OCI-LY1 (cell line): Measurements from ENCODE around the gene NME3.

Source experiments
- CTCF ChIP-seq: fragments of 200-600 bp; sonication (generic), shearing (Covaris generic); IDR thresholded peaks from 2 replicates; pipeline ENCODE4 v1.5.1; 2017; ENCODE audit warnings: mild to moderate bottlenecking, antibody characterized with exemption, low read length, moderate library complexity, mixed read lengths
- EZH2 ChIP-seq: fragments of 200-600 bp; sonication (generic), shearing (Covaris generic); IDR thresholded peaks from 2 replicates; pipeline ENCODE4 v1.8.0; 2017; ENCODE audit warnings: borderline replicate concordance, mixed run types, mild to moderate bottlenecking, antibody characterized with exemption, low read length, moderate library complexity, mixed read lengths

GRCh38 chr16:1815461-1815860, 44.1 kb upstream of the NME3 start:
- TF ChIP-seq CTCF: no peak
- no peak for TF ChIP-seq EZH2
